Esophagus muscularis mucosa (tissue), 4 donors: ENCODE data around the gene DCDC2. TPM values are rescaled to one million over a fixed set of nuclear protein-coding genes. Genes with fewer than 3 reads are reported as not detected.
"Not testable (repeated sequence)": the region's sequence is repeated elsewhere in the genome, so short reads cannot be mapped to it uniquely, and the experiment has no call there.

Experiments used
- DNase-seq: peaks from one replicate; pipeline ENCODE4 v3.0.0-alpha.2; 2017; ENCODE audit errors: extremely low spot score
- H3K27ac ChIP-seq, 4 donors: fragments of 200-600 bp; sonication (generic); replicated peaks in 1 of 4; 1 replicate in 3 of 4; 2 replicates in 1 of 4; pipeline ENCODE4 v1.5.1; 2016 to 2019; ENCODE audit warnings: mild to moderate bottlenecking in 1 of 4
- H3K27me3 ChIP-seq, 4 donors: fragments of 200-600 bp; sonication (generic); one replicate each; pipeline versions ENCODE4 v1.5.1 to v1.6.0; 2016 to 2019
- H3K36me3 ChIP-seq, 4 donors: fragments of 200-600 bp; sonication (generic); one replicate each; pipeline ENCODE4 v1.5.1; 2016 to 2019
- H3K4me1 ChIP-seq, 4 donors: fragments of 200-600 bp; sonication (generic); one replicate each; pipeline ENCODE4 v1.5.1; 2016 to 2019
- H3K4me3 ChIP-seq, 4 donors: fragments of 200-600 bp; sonication (generic); 1 replicate in 2 of 4; 2 replicates in 2 of 4; pipeline ENCODE4 v1.5.1; 2016 to 2019; ENCODE audit warnings: mild to moderate bottlenecking in 4 of 4, moderate library complexity in 1 of 4
- H3K9me3 ChIP-seq, 4 donors: fragments of 200-600 bp; sonication (generic); 1 replicate in 3 of 4; 2 replicates in 1 of 4; pipeline ENCODE4 v1.5.1; 2016 to 2019
- EP300 ChIP-seq: sonication (generic); formaldehyde crosslinking; IDR thresholded peaks from one replicate; pipeline ENCODE4 v1.6.1; 2017; ENCODE audit warnings: antibody characterized with exemption
- POLR2A ChIP-seq: fragments of 450-650 bp; IDR thresholded peaks from one replicate; pipeline ENCODE4 v1.6.1; 2017; ENCODE audit warnings: antibody characterized with exemption, moderate library complexity, mild to moderate bottlenecking, low read depth
- POLR2AphosphoS5 ChIP-seq, 2 donors: sonication (generic); formaldehyde crosslinking; IDR thresholded peaks; one replicate each; pipeline ENCODE4 v1.6.1; 2017; ENCODE audit warnings: antibody characterized with exemption in 2 of 2
- WGBS: methylation state at CpG from one replicate; pipeline ENCODE4 v1.1.5; 2018; 5-methylcytosine and 5-hydroxymethylcytosine counted together
- intact Hi-C: fragments of 100-400 bp; cut with DNase I; formaldehyde crosslinking; loops from one replicate; pipeline ENCODE4 v1.15.1; 2023
- total RNA-seq, 4 donors: library from RNA; depleted of rRNA; stranded (reverse); fragments of >200 nt; gene quantifications; one replicate each; pipeline versions ENCODE4 v1.1.0 to v1.2.1, GENCODE V29; 2016
- TF ChIP-seq, protein P1 (sequence below), 3 experiments: fragments of 200-600 bp in 2 of 3; fragments of 450-650 bp in 1 of 3; sonication (generic) in 2 of 3; IDR thresholded peaks; one replicate each; pipeline ENCODE4 v1.5.1; 2017 to 2019; ENCODE audit warnings: antibody characterized with exemption in 3 of 3, mild to moderate bottlenecking in 2 of 3, moderate library complexity in 1 of 3

DCDC2 gene
- total RNA-seq, 4 donors from 2014 or later = not detected

DNA sequence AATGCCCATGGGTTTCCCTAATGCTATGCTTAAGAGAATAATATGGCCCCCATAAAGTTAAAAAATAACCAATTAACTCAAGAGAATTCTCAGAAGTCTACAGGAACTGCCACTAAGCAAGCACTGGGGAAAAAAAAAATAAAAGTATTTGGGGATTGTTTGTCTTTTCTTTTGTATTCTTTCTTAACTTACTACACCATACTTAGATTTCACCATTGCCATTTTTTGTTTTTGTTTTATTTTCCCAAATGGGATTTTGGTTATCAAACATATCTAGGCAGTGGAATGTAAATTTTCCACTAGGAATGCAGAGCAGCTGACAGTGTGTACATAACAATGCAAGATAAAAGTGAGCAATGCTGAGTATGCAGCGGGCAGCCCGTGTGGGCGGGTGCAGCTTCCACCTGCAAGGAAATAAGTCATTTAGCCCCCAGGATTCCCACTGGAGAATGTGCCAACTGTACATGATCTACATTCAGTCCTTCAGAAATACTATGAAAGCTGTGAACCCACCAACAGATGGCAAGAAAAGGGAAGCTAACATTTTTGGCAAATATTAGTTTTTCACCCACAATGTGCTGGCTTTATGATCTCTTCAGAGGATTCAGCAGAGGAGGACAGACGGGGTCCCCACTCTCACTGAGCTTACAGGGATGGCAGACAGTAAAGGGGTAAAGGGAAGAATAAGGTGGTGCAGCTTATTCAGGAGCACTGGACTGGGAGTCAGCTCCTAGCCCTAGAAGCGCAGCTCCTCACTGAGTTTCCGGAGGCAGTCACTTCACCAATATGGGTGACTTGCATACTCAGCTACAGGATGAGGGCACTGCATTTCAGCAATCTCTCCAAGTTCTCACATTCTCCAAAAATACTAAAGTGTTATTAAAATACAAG lies 44.4 kb downstream of the DCDC2 start:
- no peaks in the 10 kb centered on the region for H3K36me3 ChIP-seq
- H3K27ac ChIP-seq = no peak overlapping the region
- intact Hi-C loops = no loop called here
- no peaks in the 10 kb centered on the region for H3K27me3 ChIP-seq
- no peaks in the 10 kb centered on the region for H3K9me3 ChIP-seq
- peaks cover 0 to 3% (median 0%) of the 10 kb centered on the region in 4 donors for H3K4me1 ChIP-seq
- DNase-seq = no peak
- 38% methylated on average over 5 of the region's 6 CpGs for WGBS
- no peak overlapping the region for H3K4me3 ChIP-seq
- TF ChIP-seq POLR2A (no peak), POLR2AphosphoS5 (IDR thresholded peaks at IDR 0.05) (no peak), EP300 (no peak)
- TF ChIP-seq, protein P1, sequence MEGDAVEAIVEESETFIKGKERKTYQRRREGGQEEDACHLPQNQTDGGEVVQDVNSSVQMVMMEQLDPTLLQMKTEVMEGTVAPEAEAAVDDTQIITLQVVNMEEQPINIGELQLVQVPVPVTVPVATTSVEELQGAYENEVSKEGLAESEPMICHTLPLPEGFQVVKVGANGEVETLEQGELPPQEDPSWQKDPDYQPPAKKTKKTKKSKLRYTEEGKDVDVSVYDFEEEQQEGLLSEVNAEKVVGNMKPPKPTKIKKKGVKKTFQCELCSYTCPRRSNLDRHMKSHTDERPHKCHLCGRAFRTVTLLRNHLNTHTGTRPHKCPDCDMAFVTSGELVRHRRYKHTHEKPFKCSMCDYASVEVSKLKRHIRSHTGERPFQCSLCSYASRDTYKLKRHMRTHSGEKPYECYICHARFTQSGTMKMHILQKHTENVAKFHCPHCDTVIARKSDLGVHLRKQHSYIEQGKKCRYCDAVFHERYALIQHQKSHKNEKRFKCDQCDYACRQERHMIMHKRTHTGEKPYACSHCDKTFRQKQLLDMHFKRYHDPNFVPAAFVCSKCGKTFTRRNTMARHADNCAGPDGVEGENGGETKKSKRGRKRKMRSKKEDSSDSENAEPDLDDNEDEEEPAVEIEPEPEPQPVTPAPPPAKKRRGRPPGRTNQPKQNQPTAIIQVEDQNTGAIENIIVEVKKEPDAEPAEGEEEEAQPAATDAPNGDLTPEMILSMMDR (IDR thresholded peaks at IDR 0.05) = no peak

DNA sequence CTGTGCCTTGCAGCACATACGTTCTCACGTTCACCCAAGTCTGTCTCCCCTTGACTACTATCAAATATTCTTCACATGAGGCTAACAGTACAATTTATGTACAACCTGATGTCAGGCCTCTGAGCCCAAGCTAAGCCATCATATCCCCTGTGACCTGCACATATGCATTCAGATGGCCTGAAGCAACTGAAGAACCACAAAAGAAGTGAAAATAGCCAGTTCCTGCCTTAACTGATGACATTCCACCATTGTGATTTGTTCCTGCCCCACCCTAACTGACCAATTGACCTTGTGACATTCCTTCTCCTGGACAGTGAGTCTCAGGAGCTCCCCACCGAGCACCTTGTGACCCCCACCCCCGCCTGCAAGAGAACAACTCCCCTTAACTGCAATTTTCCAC lies 46.1 kb downstream of the DCDC2 start:
- H3K4me3 ChIP-seq, H3K4me1 ChIP-seq, H3K36me3 ChIP-seq, DNase-seq, H3K27me3 ChIP-seq, intact Hi-C loops, H3K27ac ChIP-seq, H3K9me3 ChIP-seq: not testable (repeated sequence)
- 96% methylated on average over 4 of the region's 4 CpGs for WGBS

DNA sequence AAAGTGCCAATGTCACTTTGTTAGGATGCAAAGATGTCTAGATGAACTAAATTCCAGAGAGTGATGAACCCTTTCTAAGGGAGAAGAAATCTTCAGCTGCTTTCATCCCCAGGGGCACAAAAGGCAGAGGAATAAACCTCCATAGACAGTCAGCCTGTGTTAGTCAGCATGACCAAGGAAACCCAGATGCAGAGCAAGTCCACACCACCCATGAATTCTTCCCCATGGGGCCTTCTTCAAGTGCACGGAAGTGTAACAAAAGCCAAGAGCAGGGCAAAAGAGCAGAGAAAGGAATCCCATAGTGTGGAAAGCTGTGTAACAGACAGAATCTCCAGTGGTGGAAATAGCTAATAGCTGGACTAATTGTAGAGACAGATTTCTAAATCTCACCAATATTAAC lies 50.0 kb downstream of the DCDC2 start:
- no peaks in the 10 kb centered on the region for H3K27me3 ChIP-seq
- no peaks in the 10 kb centered on the region for H3K9me3 ChIP-seq
- no peak overlapping the region for H3K27ac ChIP-seq
- intact Hi-C loops = no loop called here
- 67% methylated on average over 1 of the region's 1 CpG for WGBS
- TF ChIP-seq POLR2AphosphoS5 (IDR thresholded peaks at IDR 0.05) (no peak), POLR2A (no peak), EP300 (no peak)
- TF ChIP-seq, protein P1 (IDR thresholded peaks at IDR 0.05) = no peak
- no peak for DNase-seq
- H3K36me3 ChIP-seq = no peaks in the 10 kb centered on the region
- no peak overlapping the region for H3K4me3 ChIP-seq
- no peaks in the 10 kb centered on the region for H3K4me1 ChIP-seq

DNA sequence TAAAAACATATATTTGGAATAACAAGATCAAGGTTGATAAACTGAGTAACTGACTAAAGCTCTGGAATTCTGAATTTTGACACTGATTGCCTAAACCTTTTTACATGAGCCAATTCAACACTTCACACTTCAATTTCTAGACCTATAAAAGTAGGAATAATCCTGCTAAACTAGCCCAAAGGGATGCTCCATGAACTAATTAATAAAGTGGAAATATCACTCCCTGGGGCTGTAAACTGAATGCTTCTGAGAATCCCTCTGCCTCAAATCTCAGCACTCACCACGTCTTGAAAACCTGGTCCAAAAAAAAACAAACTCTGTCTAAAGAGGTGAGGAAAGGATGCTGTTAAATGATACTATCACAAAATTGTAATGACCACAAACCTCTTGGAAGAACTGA lies 50.9 kb downstream of the DCDC2 start:
- TF ChIP-seq, protein P1 (IDR thresholded peaks at IDR 0.05) = no peak
- TF ChIP-seq POLR2A (no peak), EP300 (no peak), POLR2AphosphoS5 (IDR thresholded peaks at IDR 0.05) (no peak)
- no peak overlapping the region for H3K27ac ChIP-seq
- DNase-seq = no peak
- no peaks in the 10 kb centered on the region for H3K27me3 ChIP-seq
- H3K4me1 ChIP-seq = no peaks in the 10 kb centered on the region
- 41% methylated on average over 1 of the region's 1 CpG for WGBS
- no peak overlapping the region for H3K4me3 ChIP-seq
- no peaks in the 10 kb centered on the region for H3K36me3 ChIP-seq
- no peaks in the 10 kb centered on the region for H3K9me3 ChIP-seq
- intact Hi-C loops = no loop called here

DNA sequence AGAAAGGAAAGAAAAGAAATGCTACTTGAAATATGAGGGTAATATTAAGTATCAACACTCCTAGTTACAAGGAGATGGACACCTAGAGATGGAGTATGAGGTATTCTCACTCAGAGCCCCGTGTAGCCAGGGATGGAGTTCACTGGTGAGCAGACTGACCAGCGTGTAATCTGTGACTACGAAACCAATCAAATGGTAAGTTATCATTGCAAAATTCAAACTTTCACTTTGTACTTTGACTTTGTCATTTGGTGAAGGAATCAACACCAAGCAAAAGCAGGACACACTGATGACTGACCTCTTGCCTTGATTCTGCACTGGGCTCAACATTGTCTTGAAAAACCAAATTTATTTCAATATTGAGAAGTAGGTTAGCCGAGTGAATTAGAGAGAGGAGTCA lies 51.8 kb downstream of the DCDC2 start:
- WGBS = 87% methylated on average over 4 of the region's 4 CpGs
- no peaks in the 10 kb centered on the region for H3K36me3 ChIP-seq
- intact Hi-C loops = no loop called here
- no peak overlapping the region for H3K4me3 ChIP-seq
- H3K9me3 ChIP-seq = no peaks in the 10 kb centered on the region
- no peaks in the 10 kb centered on the region for H3K27me3 ChIP-seq
- H3K4me1 ChIP-seq = no peaks in the 10 kb centered on the region
- TF ChIP-seq POLR2A (no peak), EP300 (no peak)
- no peak overlapping the region for H3K27ac ChIP-seq
- DNase-seq = no peak
